ENCODE data around the gene F2RL1. TPM values are rescaled to one million over a fixed set of nuclear protein-coding genes. Genes with fewer than 3 reads are reported as not detected.

The F2RL1 gene
- total and polyA plus RNA-seq, 2 of the 8 experiments (the other 6 are each of a cell fraction or from before 2014, with no cell fraction given), result 23.2 to 26.6 TPM

DNA sequence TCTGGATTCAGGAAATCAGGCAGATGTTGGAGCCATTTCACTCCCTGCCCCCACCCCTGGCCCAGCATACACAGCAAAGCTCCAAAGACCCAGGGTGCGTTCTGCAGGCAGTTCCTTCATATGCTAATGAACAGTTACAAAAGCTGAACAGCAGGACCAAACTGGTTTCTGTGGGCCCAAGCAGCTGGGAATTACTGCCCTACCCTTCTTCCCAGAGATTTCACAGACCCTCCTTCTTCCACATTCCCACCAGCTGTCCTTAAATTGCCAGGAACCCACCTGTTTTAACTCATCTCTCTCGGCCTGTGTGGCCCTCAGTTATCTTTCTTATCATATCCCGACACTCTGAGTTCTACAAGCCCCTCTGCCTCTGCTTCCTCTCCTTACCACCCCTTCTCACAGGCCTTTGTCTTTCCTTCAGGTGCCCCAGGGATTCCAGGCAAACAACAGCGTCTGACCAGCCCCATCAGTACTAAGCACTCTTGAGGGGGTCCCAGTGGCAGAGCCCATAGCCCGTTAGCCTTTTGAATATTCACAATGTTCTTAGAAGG is 10.6 kb upstream of the F2RL1 start (continued):
- TF ChIP-seq SRF (IDR thresholded peaks at IDR 0.05; ENCODE audit: low read depth, low read length) (no peak), RFX5 (IDR thresholded peaks at IDR 0.05; ENCODE audit: borderline replicate concordance, low read depth, low read length) (no peak), CBX5 (IDR thresholded peaks at IDR 0.05; ENCODE audit: low read depth, low read length) (no peak), SP2 (IDR thresholded peaks at IDR 0.05; ENCODE audit: low read length) (no peak), TAF7 (optimal IDR thresholded peaks at IDR 0.05; ENCODE audit: borderline replicate concordance, low read depth, low read length) (peak; percentile 29), NANOG (IDR thresholded peaks at IDR 0.05; ENCODE audit: insufficient read depth, low read depth, low read length, poor library complexity, severe bottlenecking) (peak; percentile 71), TAF1 (IDR thresholded peaks at IDR 0.05; ENCODE audit: low read depth, low read length) (peak; percentile 62), RAD21 (IDR thresholded peaks at IDR 0.05 in 1 of 2, conservative IDR thresholded peaks at IDR 0.05 in 1 of 2; ENCODE audit: low read depth in 2 of 2, low read length in 2 of 2) (peak in 1 of 2 experiments; percentile 11; a peak in 1 of 4 replicates), ZNF274 (IDR thresholded peaks at IDR 0.05; ENCODE audit: borderline replicate concordance, extremely low read depth, low read length) (no peak), RBBP5 (IDR thresholded peaks at IDR 0.05; ENCODE audit: borderline replicate concordance, low read depth, low read length) (peak; percentile 90), CTBP2 (IDR thresholded peaks at IDR 0.05; ENCODE audit: borderline replicate concordance, insufficient read depth, insufficient read length, low read length) (no peak), SUZ12 (IDR thresholded peaks at IDR 0.05; ENCODE audit: low read length) (no peak), GABPA (IDR thresholded peaks at IDR 0.05; ENCODE audit: borderline replicate concordance, insufficient read depth, low read length) (no peak), ASH2L (IDR thresholded peaks at IDR 0.05; ENCODE audit: low read length) (peak; percentile 91), TCF12 (IDR thresholded peaks at IDR 0.05; ENCODE audit: low read depth, low read length) (peak; percentile 96), GTF2F1 (IDR thresholded peaks at IDR 0.05; ENCODE audit: borderline replicate concordance, low read depth, low read length) (no peak), KDM4A (IDR thresholded peaks at IDR 0.05; ENCODE audit: low read depth, low read length, severe bottlenecking) (no peak), YY1 (IDR thresholded peaks at IDR 0.05; ENCODE audit: low read depth, low read length) (0 out of 2 replicates have a peak, but pooled peaks have one; percentile 38), SP1 (IDR thresholded peaks at IDR 0.05; ENCODE audit: low read depth, low read length) (peak; percentile 93)
- TF ChIP-seq, protein P1, sequence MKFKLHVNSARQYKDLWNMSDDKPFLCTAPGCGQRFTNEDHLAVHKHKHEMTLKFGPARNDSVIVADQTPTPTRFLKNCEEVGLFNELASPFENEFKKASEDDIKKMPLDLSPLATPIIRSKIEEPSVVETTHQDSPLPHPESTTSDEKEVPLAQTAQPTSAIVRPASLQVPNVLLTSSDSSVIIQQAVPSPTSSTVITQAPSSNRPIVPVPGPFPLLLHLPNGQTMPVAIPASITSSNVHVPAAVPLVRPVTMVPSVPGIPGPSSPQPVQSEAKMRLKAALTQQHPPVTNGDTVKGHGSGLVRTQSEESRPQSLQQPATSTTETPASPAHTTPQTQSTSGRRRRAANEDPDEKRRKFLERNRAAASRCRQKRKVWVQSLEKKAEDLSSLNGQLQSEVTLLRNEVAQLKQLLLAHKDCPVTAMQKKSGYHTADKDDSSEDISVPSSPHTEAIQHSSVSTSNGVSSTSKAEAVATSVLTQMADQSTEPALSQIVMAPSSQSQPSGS (IDR thresholded peaks at IDR 0.05; ENCODE audit: low read length), result peak; percentile 50
- TF ChIP-seq, protein P2, sequence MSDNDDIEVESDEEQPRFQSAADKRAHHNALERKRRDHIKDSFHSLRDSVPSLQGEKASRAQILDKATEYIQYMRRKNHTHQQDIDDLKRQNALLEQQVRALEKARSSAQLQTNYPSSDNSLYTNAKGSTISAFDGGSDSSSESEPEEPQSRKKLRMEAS (IDR thresholded peaks at IDR 0.05), result peak; percentile 51
- TF ChIP-seq, protein P3, sequence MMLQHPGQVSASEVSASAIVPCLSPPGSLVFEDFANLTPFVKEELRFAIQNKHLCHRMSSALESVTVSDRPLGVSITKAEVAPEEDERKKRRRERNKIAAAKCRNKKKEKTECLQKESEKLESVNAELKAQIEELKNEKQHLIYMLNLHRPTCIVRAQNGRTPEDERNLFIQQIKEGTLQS (IDR thresholded peaks at IDR 0.05; ENCODE audit: insufficient read depth, low read depth, low read length), result no peak
